Activated T-cell treated with anti-CD3 and anti-CD28 coated beads, Interleukin-2, amount 50 U/mL, for 24 hours (primary cell): ENCODE results near the gene TMEM80.

Experiments
- DNase-seq: peaks from one replicate; pipeline ENCODE4 v3.0.0-alpha.2; 2020
- H3K27ac Mint-ChIP-seq: 2 replicates; pipeline ENCODE4 v1.8.0; 2020; ENCODE audit warnings: mild to moderate bottlenecking, mixed read lengths
- H3K27me3 Mint-ChIP-seq: 2 replicates; pipeline ENCODE4 v1.8.0; 2020; ENCODE audit warnings: mixed read lengths
- H3K36me3 Mint-ChIP-seq: 2 replicates; pipeline ENCODE4 v1.8.0; 2020; ENCODE audit warnings: low read depth, mixed read lengths
- H3K4me1 Mint-ChIP-seq: 2 replicates; pipeline ENCODE4 v1.8.0; 2020; ENCODE audit warnings: low read depth, mixed read lengths
- H3K4me3 Mint-ChIP-seq: 2 replicates; pipeline ENCODE4 v1.8.0; 2020; ENCODE audit warnings: mild to moderate bottlenecking, moderate library complexity, mixed read lengths
- H3K9me3 Mint-ChIP-seq: 2 replicates; pipeline ENCODE4 v1.8.0; 2020; ENCODE audit warnings: mixed read lengths

The TMEM80 gene

DNA sequence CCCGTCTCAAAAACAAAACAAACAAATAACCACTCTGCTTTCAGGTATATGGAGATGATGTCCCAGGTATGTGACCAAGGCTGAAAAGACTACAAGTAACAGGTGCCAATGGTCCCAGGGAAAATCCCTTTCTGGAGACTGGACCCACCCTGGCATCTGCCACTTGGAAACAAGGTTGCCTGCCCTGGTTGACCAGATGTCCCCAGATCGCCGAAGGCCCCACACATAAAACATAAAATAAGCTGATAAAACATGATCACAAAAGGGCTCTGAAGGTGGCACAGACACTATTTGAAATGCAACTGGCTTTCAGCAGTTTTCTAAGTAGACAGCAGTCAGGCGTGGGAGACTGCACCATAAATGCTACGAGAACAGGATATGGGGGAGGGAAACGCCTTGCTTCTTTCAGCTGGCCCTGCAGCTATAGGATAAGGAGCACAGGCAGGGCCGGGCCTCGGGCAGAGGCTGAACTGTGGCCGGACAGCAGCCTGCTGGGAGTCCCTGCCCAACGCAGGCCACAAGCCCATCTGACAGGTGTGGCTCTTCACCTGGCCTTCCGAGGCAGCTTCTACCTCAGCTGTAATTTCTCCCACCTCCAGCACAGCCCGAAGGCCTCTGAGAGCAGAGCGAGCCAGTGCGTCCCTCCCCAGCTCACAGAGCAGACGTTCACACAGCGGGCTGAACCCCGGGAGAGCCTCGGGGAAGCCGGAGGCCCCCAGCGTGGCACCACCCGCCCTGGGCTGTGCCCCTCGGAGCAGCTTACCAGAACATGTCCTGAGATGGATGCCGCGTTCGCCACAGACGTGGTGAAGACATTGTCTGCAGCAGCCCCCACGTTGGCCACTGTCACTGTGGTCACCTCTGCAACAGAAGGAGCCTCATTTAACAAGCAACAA is 4.6 kb upstream of the TMEM80 start:
- H3K4me1 Mint-ChIP-seq = peaks cover 32% of the 10 kb centered on the region
- no peaks in the 10 kb centered on the region for H3K9me3 Mint-ChIP-seq
- H3K27me3 Mint-ChIP-seq = no peaks in the 10 kb centered on the region
- H3K36me3 Mint-ChIP-seq = peaks cover 57% of the 10 kb centered on the region
- DNase-seq = no peak
- peak overlapping the region; percentile 15 for H3K27ac Mint-ChIP-seq
- H3K4me3 Mint-ChIP-seq = no peak overlapping the region

DNA sequence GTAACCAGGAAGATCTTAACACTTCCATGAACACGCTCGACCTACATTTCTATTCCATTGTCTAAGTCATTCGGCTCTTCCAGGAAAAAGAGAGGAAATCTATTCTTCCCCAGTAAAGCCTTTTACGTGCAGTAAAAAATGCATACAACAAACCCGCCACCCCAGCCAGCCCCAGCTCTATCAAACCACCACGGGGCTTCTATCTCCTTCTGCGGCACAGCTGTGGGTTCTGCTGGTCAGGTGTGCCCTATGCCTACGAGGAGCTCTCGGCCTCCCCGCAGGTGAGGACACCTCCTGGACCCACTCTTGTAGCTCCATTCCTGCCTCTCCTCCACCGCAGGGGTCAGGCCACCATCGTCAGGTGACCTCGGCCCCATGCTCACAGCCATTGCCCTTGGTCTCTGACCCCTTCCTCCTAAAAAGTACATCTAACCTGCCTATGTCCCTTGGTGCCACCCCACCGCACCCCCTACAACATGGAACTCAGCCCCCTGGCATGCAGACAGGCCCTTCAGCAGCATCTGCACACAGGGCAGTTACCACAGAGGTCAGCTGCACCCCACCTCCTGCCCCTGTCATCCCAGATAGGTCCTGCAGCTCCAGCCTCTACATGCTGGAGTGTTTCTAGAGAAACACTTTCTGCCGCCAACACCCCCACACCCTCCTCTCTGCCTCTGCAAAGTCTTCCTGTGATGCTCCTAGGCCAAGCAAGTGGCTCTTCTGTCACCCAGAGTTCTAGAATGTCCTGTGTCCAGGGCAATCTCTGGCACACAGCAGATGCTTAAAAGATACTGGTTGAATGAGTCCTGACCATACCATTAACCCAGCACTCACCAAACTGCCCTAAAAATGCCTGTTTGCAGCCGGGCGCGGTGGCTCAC is 3.7 kb upstream of the TMEM80 start:
- Mint-ChIP-seq H3K36me3 (peaks cover 51% of the 10 kb centered on the region), H3K9me3 (no peaks in the 10 kb centered on the region), H3K4me3 (peak overlapping the region; percentile 88), H3K4me1 (peaks cover 40% of the 10 kb centered on the region), H3K27me3 (no peaks in the 10 kb centered on the region), H3K27ac (peak overlapping the region; percentile 76)
- DNase-seq = no peak

DNA sequence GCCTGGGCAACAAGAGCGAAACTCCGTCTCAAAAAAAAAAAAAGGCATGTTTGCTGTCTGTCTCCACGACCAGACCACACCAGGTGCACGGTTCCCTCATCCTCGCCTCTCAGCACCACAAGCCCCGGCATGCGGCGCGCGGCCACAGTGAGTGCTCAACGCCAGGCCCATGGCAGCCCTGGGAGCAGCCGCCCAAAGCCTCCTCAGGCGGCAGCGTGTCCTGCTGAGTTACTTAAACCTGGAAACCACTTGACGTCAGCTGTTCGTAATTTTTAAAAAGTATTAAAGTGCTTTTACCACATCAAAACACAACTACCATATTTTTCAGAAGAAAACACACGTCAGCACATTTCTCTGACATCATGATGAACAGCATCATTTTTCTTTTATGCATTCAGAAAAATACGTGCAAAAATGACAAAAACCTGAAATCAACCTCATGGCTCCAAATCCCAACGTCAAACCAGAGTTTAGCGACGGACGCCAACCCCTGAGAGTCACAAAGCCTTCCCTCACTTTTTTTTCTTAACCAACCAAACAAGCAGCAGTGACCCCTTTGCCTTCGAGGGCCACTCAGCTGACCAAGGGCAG is 2.7 kb upstream of the TMEM80 start:
- Mint-ChIP-seq H3K4me1 (peaks cover 50% of the 10 kb centered on the region), H3K4me3 (peak overlapping the region; percentile 88), H3K9me3 (no peaks in the 10 kb centered on the region), H3K36me3 (peaks cover 42% of the 10 kb centered on the region), H3K27ac (peak overlapping the region; percentile 92), H3K27me3 (no peaks in the 10 kb centered on the region)
- no peak for DNase-seq

DNA sequence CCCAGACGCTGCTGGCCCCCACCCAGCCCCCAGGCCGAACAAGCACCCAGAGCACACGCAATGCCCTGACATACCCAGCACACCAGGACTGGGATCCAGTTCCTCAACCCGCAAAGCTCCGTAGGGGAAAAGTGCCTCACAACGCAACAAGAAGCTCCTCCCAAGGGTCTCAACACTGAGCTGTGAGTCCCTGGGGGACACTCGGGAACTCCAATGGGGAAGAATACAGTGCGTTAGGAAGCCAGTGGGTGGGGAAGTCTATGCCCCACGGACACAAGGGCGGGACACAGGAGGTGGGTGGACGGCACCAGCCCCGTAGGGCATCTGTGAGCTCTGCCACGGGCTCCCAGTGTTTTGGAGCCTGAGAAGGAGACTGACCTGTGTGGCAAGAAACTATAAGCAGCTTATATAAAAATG is 2.2 kb upstream of the TMEM80 start:
- Mint-ChIP-seq H3K27ac (peak overlapping the region; percentile 92), H3K4me3 (peak overlapping the region; percentile 88), H3K4me1 (peaks cover 55% of the 10 kb centered on the region), H3K9me3 (no peaks in the 10 kb centered on the region), H3K27me3 (no peaks in the 10 kb centered on the region), H3K36me3 (peaks cover 37% of the 10 kb centered on the region)
- no peak for DNase-seq

DNA sequence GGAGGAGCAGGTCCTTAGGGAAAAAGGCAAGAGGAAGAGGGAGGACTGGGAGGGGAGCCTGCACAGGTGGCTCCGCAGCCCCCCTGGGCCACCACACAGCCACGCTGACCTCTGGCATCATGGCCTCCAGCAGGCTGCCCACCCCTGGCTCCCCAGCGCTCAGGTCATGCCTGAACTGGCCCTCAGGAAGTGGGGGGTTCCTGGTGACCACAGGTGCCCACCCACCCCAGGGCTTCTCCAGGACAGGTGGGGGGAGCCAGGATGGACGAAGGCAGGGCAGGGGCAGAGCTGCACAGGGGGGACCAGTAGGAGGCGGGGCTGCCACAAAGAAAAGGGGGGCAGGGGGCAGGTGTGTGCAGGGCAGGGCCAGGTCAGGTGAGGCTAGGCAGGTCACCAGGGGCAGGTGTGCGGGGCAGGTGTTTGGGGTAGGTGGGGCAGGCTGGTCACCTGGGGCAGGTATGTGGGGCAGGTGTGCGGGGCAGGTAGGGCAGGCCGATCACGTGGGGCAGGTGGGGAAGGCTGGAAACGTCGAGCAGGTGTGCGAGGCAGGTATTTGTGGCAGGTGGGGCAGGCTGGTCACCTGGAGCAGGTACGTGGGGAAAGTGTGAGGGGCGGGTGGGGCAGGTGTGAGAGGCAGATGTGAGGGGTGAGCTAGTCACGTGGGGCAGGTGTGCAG is 1.6 kb upstream of the TMEM80 start:
- DNase-seq = no peak
- peak overlapping the region; percentile 88 for H3K4me3 Mint-ChIP-seq
- H3K4me1 Mint-ChIP-seq = peaks cover 56% of the 10 kb centered on the region
- no peaks in the 10 kb centered on the region for H3K9me3 Mint-ChIP-seq
- H3K27me3 Mint-ChIP-seq = no peaks in the 10 kb centered on the region
- peak overlapping the region; percentile 92 for H3K27ac Mint-ChIP-seq
- peaks cover 31% of the 10 kb centered on the region for H3K36me3 Mint-ChIP-seq

DNA sequence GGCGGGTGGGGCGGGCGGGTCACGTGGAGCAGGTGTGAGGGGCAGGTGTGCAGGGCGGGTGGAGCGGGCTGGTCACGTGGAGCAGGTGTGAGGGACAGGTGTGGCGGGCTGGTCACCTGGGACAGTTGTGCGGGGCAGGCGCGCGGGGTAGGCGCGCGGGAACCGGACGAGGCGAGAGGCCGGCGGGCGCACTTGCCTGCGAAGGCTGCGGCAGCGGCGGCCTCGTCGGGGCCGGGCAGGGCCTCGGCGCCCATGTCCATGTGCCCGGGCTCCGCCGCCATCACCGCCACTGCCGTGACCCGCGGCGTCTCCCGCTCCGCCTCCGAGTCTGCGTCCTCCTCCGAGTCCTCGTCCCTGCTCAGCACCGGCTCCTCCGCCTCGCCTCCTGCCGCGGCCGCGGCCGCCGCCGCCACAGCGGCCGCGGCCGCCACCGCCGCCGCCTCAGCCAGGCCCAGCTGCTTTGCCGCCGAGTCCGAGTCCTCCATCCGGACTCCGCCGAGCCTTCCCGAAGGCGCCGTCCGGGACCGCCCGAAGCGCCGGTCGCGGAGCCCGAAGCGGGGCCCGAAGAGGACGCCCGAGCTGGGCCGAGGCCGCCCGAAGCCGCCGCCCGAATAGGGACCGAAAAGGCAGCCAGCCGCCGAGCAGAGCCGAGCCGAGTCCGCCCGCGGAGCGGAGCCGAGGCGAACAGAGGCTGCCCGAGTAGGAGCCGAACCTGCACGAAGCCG is 891 bp upstream of the TMEM80 start, which contains the start of gene DEAF1:
TSS of gene DEAF1 (minus strand) at position 660 of the 725 bp plus-strand sequence. CDS start at position 485, 175 bp downstream.
- no peaks in the 10 kb centered on the region for H3K9me3 Mint-ChIP-seq
- H3K27me3 Mint-ChIP-seq = no peaks in the 10 kb centered on the region
- H3K27ac Mint-ChIP-seq = peak within 1 kb of the TSS; percentile 99
- H3K4me3 Mint-ChIP-seq = peak within 1 kb of the TSS; percentile 88
- peak; percentile 99 for DNase-seq
- H3K36me3 Mint-ChIP-seq = peaks cover 28% of the 10 kb centered on the region
- peaks cover 56% of the 10 kb centered on the region for H3K4me1 Mint-ChIP-seq

DNA sequence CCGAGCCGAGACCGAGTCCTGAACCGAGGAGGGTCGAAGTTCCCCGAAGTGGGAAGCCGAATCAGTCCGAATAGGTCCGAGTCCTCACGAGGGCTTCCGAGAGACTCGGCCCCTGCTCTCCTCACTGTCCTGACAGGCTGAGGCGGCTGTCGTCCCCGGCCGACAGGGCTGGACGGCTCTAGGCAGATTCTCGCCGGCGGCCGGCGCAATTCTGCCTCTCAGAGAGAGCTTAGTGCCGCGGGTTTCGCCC is 403 bp upstream of the TMEM80 start:
- H3K27me3 Mint-ChIP-seq = no peaks in the 10 kb centered on the region
- H3K4me1 Mint-ChIP-seq = peaks cover 56% of the 10 kb centered on the region
- DNase-seq = no peak
- no peaks in the 10 kb centered on the region for H3K9me3 Mint-ChIP-seq
- peaks cover 30% of the 10 kb centered on the region for H3K36me3 Mint-ChIP-seq
- peak overlapping the region; percentile 99 for H3K27ac Mint-ChIP-seq
- peak overlapping the region; percentile 88 for H3K4me3 Mint-ChIP-seq

DNA sequence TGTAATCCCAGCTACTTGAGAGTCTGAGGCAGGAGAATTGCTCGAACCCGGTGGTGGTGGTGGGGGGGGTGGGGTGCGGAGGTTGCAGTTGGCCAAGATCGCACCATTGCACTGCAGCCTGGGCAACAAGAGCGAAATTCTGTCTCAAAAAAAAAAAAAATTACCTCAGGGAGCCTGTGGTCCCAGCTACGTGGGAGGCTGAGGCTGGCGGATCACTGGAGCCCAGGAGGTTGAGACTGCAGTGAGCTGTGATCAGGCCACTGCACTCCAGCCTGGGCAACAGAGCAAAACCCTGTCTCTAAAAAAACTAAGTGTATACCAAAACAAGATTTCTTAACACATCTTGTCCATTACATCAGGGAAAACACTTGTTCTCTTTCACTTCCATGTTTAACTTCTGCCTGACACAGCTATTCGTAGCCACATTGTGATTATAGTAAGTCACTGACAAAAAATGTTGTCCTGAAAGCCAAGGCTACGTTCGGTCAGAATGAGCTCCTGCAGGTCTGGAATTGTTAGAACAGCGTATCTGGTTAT is 1.4 kb downstream of the TMEM80 start:
- Mint-ChIP-seq H3K4me1 (peaks cover 41% of the 10 kb centered on the region), H3K9me3 (no peaks in the 10 kb centered on the region), H3K27me3 (no peaks in the 10 kb centered on the region), H3K27ac (peak overlapping the region; percentile 99), H3K36me3 (peaks cover 35% of the 10 kb centered on the region), H3K4me3 (peak overlapping the region; percentile 88)
- no peak for DNase-seq

DNA sequence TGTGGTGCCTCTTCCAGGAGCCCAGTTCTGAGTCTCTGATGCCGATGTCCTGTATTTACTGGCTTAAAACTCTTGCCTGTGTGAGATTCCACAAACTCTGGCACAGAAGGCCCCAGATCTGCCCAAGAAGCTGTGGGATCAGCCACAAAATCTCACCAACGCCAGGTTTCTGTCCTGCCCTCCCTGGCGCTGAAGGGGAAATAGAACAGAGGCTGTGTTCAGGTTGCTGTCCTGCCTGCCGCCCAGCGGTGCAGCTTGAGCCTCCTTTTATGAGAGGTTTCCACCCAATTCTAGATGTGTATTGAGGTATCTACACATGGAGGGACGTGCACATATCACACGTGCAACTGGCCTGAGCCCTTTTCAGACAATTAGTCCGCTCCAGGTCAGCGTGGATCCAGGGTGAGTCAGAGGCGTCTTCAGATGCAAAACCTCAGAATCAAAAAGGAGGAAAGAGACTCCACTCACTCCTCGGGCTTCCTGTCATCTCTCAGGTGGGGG is 2.2 kb downstream of the TMEM80 start:
- Mint-ChIP-seq H3K27ac (peak overlapping the region; percentile 59), H3K4me1 (peaks cover 34% of the 10 kb centered on the region), H3K36me3 (peaks cover 32% of the 10 kb centered on the region), H3K4me3 (peak overlapping the region; percentile 1), H3K9me3 (no peaks in the 10 kb centered on the region), H3K27me3 (no peaks in the 10 kb centered on the region)
- DNase-seq = no peak

DNA sequence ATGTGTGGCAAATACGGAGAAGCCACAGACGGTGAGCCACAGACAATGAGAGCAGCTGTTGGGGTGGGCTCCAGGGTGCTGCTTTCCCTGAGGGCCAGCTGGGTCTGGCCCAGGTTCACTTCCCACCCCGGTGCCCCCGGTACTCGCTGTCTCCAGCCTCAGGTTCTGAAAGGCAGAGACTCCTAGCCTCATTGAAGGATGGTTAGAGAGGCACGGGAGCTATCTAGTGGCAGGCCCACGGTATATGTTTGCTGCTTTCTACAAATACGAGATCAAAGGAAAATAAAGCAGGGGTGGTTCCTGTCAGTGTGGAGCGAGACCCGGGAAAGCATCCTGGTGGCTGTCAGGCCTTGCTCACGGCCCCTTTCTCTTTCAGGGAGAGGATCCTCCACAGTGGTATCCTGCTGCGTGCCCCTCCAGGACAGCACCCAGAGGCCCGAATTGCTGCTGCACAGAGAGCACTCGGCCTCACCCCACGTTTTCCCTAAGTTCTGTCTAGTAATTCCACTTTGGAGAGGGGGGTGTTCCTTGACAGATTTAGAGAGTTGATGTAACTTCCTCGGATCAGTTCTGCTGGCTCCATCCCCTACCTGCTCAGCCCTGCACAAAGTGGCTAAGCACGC is 3.0 kb downstream of the TMEM80 start:
- Mint-ChIP-seq H3K4me1 (peaks cover 27% of the 10 kb centered on the region), H3K9me3 (no peaks in the 10 kb centered on the region), H3K36me3 (peaks cover 27% of the 10 kb centered on the region), H3K27me3 (no peaks in the 10 kb centered on the region), H3K4me3 (no peak overlapping the region), H3K27ac (peak overlapping the region; percentile 59)
- DNase-seq = no peak

DNA sequence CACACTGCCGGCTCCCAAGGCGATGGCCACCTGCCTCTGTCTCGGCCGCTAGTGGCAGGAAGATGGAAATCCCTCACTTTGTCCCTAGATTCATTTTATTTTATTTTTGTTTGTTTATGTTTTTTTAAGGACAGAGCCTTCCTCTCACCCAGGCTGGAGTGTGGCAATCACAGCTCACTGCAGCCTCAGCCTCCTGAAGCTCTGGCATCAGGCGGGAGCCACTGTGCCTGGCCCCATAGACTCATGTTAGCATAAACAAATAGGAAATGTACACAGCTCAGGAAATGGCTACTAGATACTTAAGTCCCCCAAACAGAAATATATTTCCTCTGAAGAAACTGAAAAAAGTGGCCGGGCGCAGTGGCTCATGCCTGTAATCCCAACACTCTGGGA is 3.5 kb downstream of the TMEM80 start:
- peaks cover 24% of the 10 kb centered on the region for H3K4me1 Mint-ChIP-seq
- H3K9me3 Mint-ChIP-seq = no peaks in the 10 kb centered on the region
- H3K36me3 Mint-ChIP-seq = peaks cover 26% of the 10 kb centered on the region
- H3K27me3 Mint-ChIP-seq = no peaks in the 10 kb centered on the region
- DNase-seq = no peak
- H3K4me3 Mint-ChIP-seq = no peak overlapping the region
- no peak overlapping the region for H3K27ac Mint-ChIP-seq

DNA sequence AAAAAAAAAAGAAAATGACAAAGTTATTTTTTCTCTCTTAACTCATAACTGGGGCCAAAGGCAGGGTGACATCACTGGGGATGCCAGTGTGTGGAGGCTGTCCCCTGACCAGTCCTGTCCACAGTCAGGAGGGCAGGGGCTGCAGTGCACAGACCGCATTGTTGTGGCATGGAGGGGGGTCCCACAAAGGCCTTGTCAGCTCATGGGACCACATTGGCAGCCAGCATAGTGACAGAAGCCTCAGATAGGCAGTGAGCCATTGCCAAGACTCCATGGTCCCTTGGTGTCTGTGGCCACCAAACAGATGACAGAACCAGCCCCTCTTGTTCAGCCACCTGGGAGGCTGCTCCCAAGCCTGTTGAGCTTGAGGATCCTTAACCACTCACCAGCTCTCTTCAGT is 4.1 kb downstream of the TMEM80 start:
- Mint-ChIP-seq H3K9me3 (no peaks in the 10 kb centered on the region), H3K36me3 (peaks cover 26% of the 10 kb centered on the region), H3K4me3 (no peak overlapping the region), H3K4me1 (peaks cover 24% of the 10 kb centered on the region), H3K27ac (no peak overlapping the region), H3K27me3 (no peaks in the 10 kb centered on the region)
- DNase-seq = no peak
